ENCODE results near the gene RARB.

GRCh38 chr3:25495726-25496253 lies 67.7 kb downstream of the RARB start:
- TF ChIP-seq EZH2 (IDR thresholded peaks at IDR 0.05; ENCODE audit: low read length, unreplicated experiment) (no peak), CTCF (conservative IDR thresholded peaks at IDR 0.05; ENCODE audit: low read depth, low read length) (no peak), EZH2phosphoT487 (IDR thresholded peaks at IDR 0.05; ENCODE audit: borderline replicate concordance, low read length) (no peak)

All from PC-3 (cell line).